HG02840 (cell line): Measurements from ENCODE around the gene PTPRN2.

Experiments used
- ATAC-seq: cut with Tn5 transposase; IDR thresholded peaks from one replicate; pipeline ENCODE4 v1.9.1; 2021; ENCODE audit warnings: mild to moderate bottlenecking, moderate library complexity, moderate number of reproducible peaks; ENCODE audit not compliant: unreplicated experiment, low FRiP score

Gene PTPRN2

DNA sequence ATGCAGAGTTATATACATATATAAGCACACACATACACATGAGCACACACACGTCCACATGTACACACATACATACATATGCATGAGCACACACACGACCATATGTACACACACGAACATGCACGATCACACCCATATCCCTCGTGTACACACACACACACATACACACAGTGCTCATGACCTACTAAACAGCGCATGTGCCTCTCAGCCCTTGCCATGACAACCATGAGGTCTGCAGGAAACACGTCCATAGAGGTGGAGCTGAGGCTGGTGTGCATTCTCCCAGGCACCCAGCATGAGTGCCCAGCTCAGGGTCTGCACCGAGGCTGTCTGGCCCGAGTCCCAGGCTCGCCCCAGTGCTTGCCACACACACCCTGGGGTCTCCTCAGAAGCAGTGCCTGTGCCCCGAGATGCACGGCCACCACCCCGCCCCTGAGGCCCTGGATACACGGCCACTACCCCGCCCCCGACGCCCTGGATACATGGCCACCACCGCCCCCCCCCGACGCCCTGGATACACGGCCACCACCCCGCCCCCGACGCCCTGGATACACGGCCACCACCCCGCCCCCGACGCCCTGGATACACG is 721.2 kb downstream of the PTPRN2 start:
- no peak for ATAC-seq

- no peak for ATAC-seq
These were observed 722.1 kb downstream of the PTPRN2 start for GRCh38 chr7:157865351-157866165.

- no peak for ATAC-seq
These were observed 722.7 kb downstream of the PTPRN2 start for GRCh38 chr7:157864911-157865310.

DNA sequence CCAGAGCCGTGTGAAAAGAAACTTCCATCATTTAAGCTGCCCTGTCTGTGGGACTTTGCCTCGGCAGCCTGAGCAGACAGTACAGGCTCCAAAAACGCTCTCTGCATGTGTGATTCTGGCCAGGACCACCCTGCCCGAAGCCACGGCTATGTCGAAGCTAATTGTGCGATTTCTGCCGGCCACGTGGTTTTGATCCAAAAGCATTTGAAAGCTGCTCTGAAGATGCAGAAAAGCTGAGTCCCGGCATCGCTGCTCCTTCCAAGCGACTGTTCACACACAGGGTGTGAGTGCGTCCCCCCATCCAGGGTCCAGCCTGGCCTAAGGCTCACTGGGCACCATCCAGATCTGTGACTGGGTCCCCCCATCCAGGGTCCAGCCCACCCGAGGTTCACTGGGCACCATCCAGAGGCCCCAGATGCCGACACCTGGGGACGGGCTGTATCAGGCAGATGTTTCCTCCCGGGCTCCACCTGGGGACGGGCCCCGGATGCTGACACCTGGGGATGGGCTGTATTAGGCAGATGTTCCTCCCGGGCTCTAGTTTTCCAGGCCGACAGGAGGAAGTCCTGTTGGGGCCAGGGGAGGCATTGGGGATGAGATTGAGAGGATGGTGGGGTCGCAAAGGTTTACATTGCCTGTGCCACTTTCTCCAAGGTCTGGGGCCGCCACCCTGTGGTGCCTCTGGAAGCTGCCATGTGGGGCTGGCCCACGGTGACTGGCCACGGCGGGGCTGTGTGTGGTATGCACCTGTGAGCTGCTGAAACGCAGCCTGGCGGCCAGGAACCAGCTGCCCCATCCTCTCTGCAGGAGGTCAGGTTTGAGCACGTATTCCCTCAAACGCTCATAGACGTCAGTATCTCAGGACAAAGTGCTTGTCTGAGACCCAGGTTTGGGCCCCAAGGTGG is 723.5 kb downstream of the PTPRN2 start:
- no peak for ATAC-seq

DNA sequence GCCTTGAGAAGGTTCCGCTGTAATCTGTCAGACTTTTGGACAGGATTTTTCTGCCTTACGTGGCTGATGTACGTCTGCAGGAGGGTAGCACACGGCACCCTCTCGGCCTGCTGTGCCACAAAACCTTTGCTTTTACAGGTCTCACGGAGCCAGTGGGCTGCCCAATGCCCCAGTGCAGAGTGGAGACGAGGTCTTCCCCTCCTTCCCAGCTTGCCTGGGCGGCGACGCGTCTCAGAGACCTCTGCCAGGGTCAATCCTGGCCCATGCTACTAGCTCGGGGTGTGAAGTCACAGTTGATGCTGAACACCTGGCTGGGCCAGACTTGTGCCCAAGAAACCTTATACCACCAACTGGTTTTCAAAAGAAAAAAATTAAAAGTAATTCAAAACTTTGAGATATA is 724.4 kb downstream of the PTPRN2 start:
- ATAC-seq, result no peak

DNA sequence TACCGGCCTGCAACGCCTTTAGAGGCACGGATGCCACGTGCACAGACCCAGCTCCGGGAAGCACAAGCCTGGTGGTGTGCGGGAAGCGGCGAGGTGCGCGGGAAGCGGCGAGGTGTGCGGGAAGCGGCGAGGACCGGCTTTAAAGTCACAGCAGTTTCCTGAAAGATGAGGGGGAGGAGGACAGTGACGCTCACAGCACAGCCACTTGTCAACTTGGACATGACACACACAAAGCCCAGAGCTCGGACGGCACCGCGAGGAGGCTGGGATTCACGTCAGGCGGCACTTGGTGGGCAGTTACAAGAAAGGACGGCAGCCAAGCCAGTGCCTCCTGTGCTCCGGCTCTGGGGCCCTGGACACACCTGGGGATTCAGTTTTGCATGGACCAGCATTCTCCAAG is 724.9 kb downstream of the PTPRN2 start:
- no peak for ATAC-seq

DNA sequence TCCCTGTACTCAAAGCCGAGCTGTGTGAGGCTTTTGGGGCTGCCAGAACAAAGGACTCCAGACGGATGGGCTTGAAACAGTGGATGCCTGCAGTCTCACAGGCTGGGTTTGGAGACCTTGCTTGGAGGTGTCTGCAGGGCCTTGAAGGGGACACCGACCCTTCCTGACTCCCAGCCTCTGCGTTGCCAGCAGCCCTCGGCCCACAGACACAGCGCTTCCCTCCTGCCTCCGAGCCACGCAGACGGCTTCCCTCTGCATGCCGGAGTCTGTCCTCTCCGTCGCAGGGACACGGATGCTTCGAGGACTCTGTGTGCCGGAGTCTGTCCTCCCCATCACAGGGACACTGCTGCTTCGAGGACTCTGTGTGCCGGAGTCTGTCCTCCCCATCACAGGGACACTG is 726.1 kb downstream of the PTPRN2 start:
- ATAC-seq, result no peak

GRCh38 chr7:157861031-157861491 is 726.6 kb downstream of the PTPRN2 start:
- no peak for ATAC-seq

GRCh38 chr7:157860406-157860805 is 727.2 kb downstream of the PTPRN2 start:
- no peak for ATAC-seq

DNA sequence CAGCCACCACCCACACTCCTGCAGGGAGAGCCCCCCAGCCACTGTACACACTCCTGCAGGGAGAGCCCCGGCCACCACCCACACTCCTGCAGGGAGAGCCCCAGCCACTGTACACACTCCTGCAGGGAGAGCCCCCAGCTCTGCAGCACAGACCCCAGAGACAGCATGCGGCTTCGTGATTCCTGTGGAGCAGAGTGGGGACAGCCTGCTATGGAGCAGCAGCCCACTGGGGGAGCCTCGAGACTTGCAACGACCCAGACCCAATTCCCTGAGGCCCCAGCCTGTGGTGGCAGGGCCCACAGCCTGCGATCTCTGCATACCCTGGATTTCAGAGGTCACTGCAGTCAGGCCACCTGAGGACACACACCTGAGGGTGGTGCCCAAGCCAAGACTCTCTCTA is 727.7 kb downstream of the PTPRN2 start:
- no peak for ATAC-seq

- ATAC-seq, result no peak
These were observed 730.0 kb downstream of the PTPRN2 start for GRCh38 chr7:157857578-157858075.

DNA sequence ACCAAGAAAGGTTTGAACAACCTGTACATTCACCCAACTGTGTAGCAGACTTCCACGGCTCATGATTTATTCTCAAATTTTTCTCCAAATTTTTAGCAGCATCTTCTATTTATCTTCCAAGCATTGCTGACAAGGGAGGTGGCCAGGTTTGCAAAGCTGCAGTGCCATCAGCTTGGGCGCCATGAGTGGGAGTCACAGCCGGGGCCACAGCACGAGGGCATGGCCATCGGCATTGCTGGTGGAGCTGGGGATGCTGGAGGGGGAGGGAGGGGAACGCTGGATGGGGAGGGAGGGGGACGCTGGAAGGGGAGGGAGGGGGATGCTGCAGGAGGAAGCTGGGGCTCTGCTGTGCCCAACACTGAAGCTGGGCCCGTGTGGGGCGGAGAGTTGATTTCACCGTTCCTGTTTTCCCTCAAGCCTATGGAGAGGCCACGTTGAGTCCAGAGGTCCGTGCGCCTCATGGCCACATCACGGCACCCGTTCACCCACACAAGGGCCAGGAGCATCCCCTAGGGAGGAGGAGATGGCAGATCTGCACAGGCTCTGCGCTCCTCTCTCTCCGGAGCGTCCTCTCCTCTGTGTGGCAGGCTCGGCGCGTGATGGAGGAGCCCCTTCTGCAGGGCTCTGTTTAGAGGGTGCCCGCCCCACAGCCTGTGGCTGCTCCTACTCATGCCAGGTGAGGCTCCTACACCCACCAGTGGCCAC is 730.6 kb downstream of the PTPRN2 start:
- ATAC-seq, result no peak

GRCh38 chr7:157855452-157856213 is 732.0 kb downstream of the PTPRN2 start:
- no peak for ATAC-seq

DNA sequence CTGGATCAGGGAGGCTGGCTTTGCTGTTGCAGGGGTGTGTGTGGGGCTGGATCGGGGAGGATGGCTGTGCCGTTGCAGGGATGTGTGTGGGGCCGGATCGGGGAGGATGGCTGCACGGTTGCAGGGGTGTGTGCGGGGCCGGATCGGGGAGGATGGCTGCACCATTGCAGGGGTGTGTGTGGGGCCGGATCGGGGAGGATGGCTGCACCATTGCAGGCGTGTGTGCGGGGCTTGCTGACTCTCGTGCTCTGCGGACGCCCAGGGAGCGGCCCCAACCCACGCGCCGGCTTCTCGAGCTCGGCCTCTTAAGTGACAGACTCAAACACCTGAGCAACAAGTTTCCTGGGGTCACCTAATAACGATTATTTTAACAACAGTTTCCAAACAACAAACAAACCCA is 732.6 kb downstream of the PTPRN2 start:
- ATAC-seq, result no peak

GRCh38 chr7:157854066-157854891 is 733.3 kb downstream of the PTPRN2 start:
- no peak for ATAC-seq

GRCh38 chr7:157853789-157854065 is 733.9 kb downstream of the PTPRN2 start:
- ATAC-seq, result no peak

GRCh38 chr7:157853076-157853788 is 734.4 kb downstream of the PTPRN2 start:
- ATAC-seq, result no peak

GRCh38 chr7:157851501-157852067 is 736.0 kb downstream of the PTPRN2 start:
- ATAC-seq, result no peak
